ENCODE measurements around the gene DLG5.

DNA sequence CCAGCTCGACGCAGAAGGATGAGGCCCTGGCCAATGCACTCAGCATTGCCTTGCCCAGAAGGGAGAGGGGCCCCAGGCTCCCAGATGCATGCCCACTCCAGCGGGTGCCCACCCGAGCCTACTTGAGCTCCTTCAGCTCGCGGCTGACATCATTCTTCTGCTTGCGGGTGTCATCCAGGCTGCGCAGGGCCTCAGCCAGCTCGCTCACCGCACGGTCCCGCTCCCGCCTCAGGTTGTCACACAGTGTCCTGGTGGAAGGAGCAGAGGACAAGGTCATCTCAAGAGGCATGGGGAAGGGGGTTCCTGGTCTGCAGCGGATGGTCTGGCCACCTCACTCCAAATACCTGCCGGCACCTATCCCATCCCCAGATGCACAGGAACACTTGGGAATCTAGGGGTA is 92.8 kb downstream of the DLG5 start:
- no peak for TF ChIP-seq POLR2AphosphoS5 (IDR thresholded peaks at IDR 0.05)
- TF ChIP-seq, protein P1, sequence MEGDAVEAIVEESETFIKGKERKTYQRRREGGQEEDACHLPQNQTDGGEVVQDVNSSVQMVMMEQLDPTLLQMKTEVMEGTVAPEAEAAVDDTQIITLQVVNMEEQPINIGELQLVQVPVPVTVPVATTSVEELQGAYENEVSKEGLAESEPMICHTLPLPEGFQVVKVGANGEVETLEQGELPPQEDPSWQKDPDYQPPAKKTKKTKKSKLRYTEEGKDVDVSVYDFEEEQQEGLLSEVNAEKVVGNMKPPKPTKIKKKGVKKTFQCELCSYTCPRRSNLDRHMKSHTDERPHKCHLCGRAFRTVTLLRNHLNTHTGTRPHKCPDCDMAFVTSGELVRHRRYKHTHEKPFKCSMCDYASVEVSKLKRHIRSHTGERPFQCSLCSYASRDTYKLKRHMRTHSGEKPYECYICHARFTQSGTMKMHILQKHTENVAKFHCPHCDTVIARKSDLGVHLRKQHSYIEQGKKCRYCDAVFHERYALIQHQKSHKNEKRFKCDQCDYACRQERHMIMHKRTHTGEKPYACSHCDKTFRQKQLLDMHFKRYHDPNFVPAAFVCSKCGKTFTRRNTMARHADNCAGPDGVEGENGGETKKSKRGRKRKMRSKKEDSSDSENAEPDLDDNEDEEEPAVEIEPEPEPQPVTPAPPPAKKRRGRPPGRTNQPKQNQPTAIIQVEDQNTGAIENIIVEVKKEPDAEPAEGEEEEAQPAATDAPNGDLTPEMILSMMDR (IDR thresholded peaks at IDR 0.05), result no peak
- TF ChIP-seq POLR2A (IDR thresholded peaks at IDR 0.05), result no peak

All from gastroesophageal sphincter (tissue), 3 donors.